Mesenchymal stem cell (in vitro differentiated cells and primary cell): ENCODE results near the gene DLK2.

ENCODE experiments used
- DNase-seq: peaks from one replicate; pipeline ENCODE4 v3.0.0-alpha.2; 2013
- H2AFZ ChIP-seq: one replicate; pipeline ENCODE4 v1.6.1; 2013; ENCODE audit warnings: low read depth, mild to moderate bottlenecking, control low read depth, inconsistent platforms, low read length, moderate library complexity
- H2AK5ac ChIP-seq: 2 replicates; pipeline ENCODE4 v1.6.1; 2013; ENCODE audit warnings: low read length, moderate library complexity, mild to moderate bottlenecking, inconsistent platforms; ENCODE audit not compliant: severe bottlenecking
- H2BK120ac ChIP-seq: one replicate; pipeline ENCODE4 v1.6.1; 2013; ENCODE audit warnings: low read depth, mild to moderate bottlenecking, inconsistent platforms, low read length, moderate library complexity
- H2BK12ac ChIP-seq, 2 experiments: one replicate each; pipeline ENCODE4 v1.6.1; 2013; ENCODE audit warnings: inconsistent platforms in 2 of 2, low read length in 2 of 2, mild to moderate bottlenecking in 2 of 2, moderate library complexity in 2 of 2, control low read depth in 1 of 2
- H2BK15ac ChIP-seq: one replicate; pipeline ENCODE4 v1.6.1; 2013; ENCODE audit warnings: mild to moderate bottlenecking, low read depth, inconsistent platforms; ENCODE audit not compliant: poor library complexity, severe bottlenecking
- H2BK5ac ChIP-seq: 2 replicates; pipeline ENCODE4 v1.6.1; 2013; ENCODE audit warnings: low read depth, mild to moderate bottlenecking, low read length, control low read depth, inconsistent platforms; ENCODE audit not compliant: poor library complexity, severe bottlenecking
- H3K14ac ChIP-seq, 2 experiments: one replicate each; pipeline ENCODE4 v1.6.1; 2013; ENCODE audit warnings: inconsistent platforms in 2 of 2, low read length in 2 of 2, control low read depth in 1 of 2, mild to moderate bottlenecking in 1 of 2, moderate library complexity in 1 of 2
- H3K18ac ChIP-seq, 2 experiments: one replicate each; pipeline ENCODE4 v1.6.1; 2013; ENCODE audit warnings: inconsistent platforms in 2 of 2, low read length in 2 of 2, control low read depth in 1 of 2, low read depth in 1 of 2, mild to moderate bottlenecking in 1 of 2
- H3K23ac ChIP-seq, 2 experiments: one replicate each; pipeline ENCODE4 v1.6.1; 2013; ENCODE audit warnings: inconsistent platforms in 2 of 2, low read length in 2 of 2, mild to moderate bottlenecking in 2 of 2, moderate library complexity in 2 of 2, control low read depth in 1 of 2
- H3K27ac ChIP-seq: 2 replicates; pipeline ENCODE4 v1.5.1; 2013; ENCODE audit warnings: mild to moderate bottlenecking, moderate library complexity, low read length, control low read depth, inconsistent platforms; ENCODE audit not compliant: poor library complexity, severe bottlenecking
- H3K27me3 ChIP-seq, 2 experiments: 2 replicates each; pipeline versions ENCODE4 v1.6.1 to v1.7.0; 2013; ENCODE audit warnings: low read length in 2 of 2, mild to moderate bottlenecking in 2 of 2, moderate library complexity in 2 of 2, control low read depth in 1 of 2, inconsistent platforms in 1 of 2; ENCODE audit not compliant: control insufficient read depth in 1 of 2, insufficient read depth in 1 of 2
- H3K36me3 ChIP-seq, 2 experiments: 2 replicates each; pipeline versions ENCODE4 v1.6.1 to v1.7.0; 2013; ENCODE audit warnings: low read length in 2 of 2, control low read depth in 1 of 2, inconsistent platforms in 1 of 2, low read depth in 1 of 2, mild to moderate bottlenecking in 1 of 2; ENCODE audit not compliant: insufficient read depth in 2 of 2, control insufficient read depth in 1 of 2
- H3K4ac ChIP-seq, 2 experiments: one replicate each; pipeline ENCODE4 v1.6.1; 2013; ENCODE audit warnings: inconsistent platforms in 2 of 2, low read length in 2 of 2, mild to moderate bottlenecking in 2 of 2, moderate library complexity in 2 of 2, control low read depth in 1 of 2, low read depth in 1 of 2
- H3K4me1 ChIP-seq: 2 replicates; pipeline ENCODE4 v1.6.1; 2013; ENCODE audit warnings: low read depth, low read length, control low read depth; ENCODE audit not compliant: control insufficient read depth, insufficient read depth
- H3K4me2 ChIP-seq: 2 replicates; pipeline ENCODE4 v1.6.1; 2013; ENCODE audit warnings: low read length, mild to moderate bottlenecking, inconsistent platforms; ENCODE audit not compliant: poor library complexity, severe bottlenecking
- H3K4me3 ChIP-seq, 2 experiments: 2 replicates each; pipeline versions ENCODE4 v1.5.1 to v1.7.0; 2013; ENCODE audit warnings: low read length in 2 of 2, mild to moderate bottlenecking in 2 of 2, control low read depth in 1 of 2, low read depth in 1 of 2; ENCODE audit not compliant: insufficient read depth in 1 of 2
- H3K79me1 ChIP-seq: replicated peaks from 2 replicates; pipeline ENCODE4 v1.6.1; 2013; ENCODE audit warnings: mild to moderate bottlenecking, control low read depth, low read length, inconsistent platforms; ENCODE audit not compliant: poor library complexity, severe bottlenecking
- H3K9ac ChIP-seq: 2 replicates; pipeline ENCODE4 v1.7.0; 2013; ENCODE audit warnings: mild to moderate bottlenecking, low read length, moderate library complexity
- H3K9me3 ChIP-seq: 2 replicates; pipeline ENCODE4 v1.7.0; 2013; ENCODE audit warnings: mild to moderate bottlenecking, low read length; ENCODE audit not compliant: control insufficient read depth
- H4K8ac ChIP-seq: one replicate; pipeline ENCODE4 v1.6.1; 2013; ENCODE audit warnings: inconsistent platforms, mild to moderate bottlenecking, low read length, moderate library complexity
- H4K91ac ChIP-seq: one replicate; pipeline ENCODE4 v1.6.1; 2013; ENCODE audit warnings: mild to moderate bottlenecking, low read length, inconsistent platforms
- WGBS: methylation state at CpG from one replicate; pipeline ENCODE4 v1.1.7; 2013; ENCODE audit warnings: mixed read lengths; 5-methylcytosine and 5-hydroxymethylcytosine counted together

Gene DLK2

GRCh38 chr6:43407296-43407695 lies 48.1 kb downstream of the DLK2 start:
- H3K18ac ChIP-seq: no peak overlapping the region

GRCh38 chr6:43405354-43405753 lies 50.0 kb downstream of the DLK2 start:
- Histone ChIP-seq H3K18ac (no peak overlapping the region), H4K8ac (no peak overlapping the region), H3K27ac (no peak overlapping the region), H3K27me3 (peaks cover 4 to 12% of the 10 kb centered on the region in 2 experiments), H3K9ac (no peak overlapping the region), H3K14ac (no peak overlapping the region), H2AFZ (no peak overlapping the region), H3K4me3 (no peak overlapping the region), H3K79me1 (no peaks in the 10 kb centered on the region), H4K91ac (no peak overlapping the region), H3K9me3 (no peaks in the 10 kb centered on the region), H2BK15ac (no peak overlapping the region), H2BK5ac (no peak overlapping the region), H2AK5ac (no peak overlapping the region), H2BK12ac (no peak overlapping the region), H3K36me3 (no peaks in the 10 kb centered on the region), H3K4me1 (no peaks in the 10 kb centered on the region), H3K23ac (no peak overlapping the region), H3K4ac (no peak overlapping the region), H2BK120ac (no peak overlapping the region), H3K4me2 (no peak overlapping the region)
- DNase-seq: peak; percentile 82
- 14% methylated on average over 3 of the region's 3 CpGs for WGBS

More at GRCh38 chr6:43407296-43407695, 48.1 kb downstream of the DLK2 start:
- Histone ChIP-seq H2BK120ac (no peak overlapping the region), H2AK5ac (no peak overlapping the region), H3K4ac (no peak overlapping the region), H3K36me3 (no peaks in the 10 kb centered on the region), H2BK5ac (no peak overlapping the region), H3K27ac (no peak overlapping the region), H3K4me1 (no peaks in the 10 kb centered on the region), H2BK15ac (no peak overlapping the region), H3K4me2 (no peak overlapping the region), H2AFZ (no peak overlapping the region), H3K79me1 (no peaks in the 10 kb centered on the region), H4K91ac (no peak overlapping the region), H3K23ac (no peak overlapping the region), H2BK12ac (no peak overlapping the region), H4K8ac (no peak overlapping the region), H3K9ac (no peak overlapping the region), H3K4me3 (no peak overlapping the region), H3K9me3 (no peaks in the 10 kb centered on the region), H3K14ac (no peak overlapping the region), H3K27me3 (peaks cover 3 to 10% of the 10 kb centered on the region in 2 experiments)
- WGBS: 92% methylated on average over 1 of the region's 1 CpG
- no peak for DNase-seq

- no peak overlapping the region for H3K23ac ChIP-seq
- no peaks in the 10 kb centered on the region for H3K9me3 ChIP-seq
- no peak overlapping the region for H2BK5ac ChIP-seq
- H3K79me1 ChIP-seq: no peaks in the 10 kb centered on the region
- H3K4me1 ChIP-seq: no peaks in the 10 kb centered on the region
- no peak overlapping the region for H3K4ac ChIP-seq
- H2BK15ac ChIP-seq: no peak overlapping the region
- H3K14ac ChIP-seq: no peak overlapping the region
- H3K27me3 ChIP-seq: peaks cover 6 to 18% of the 10 kb centered on the region in 2 experiments
- H3K4me3 ChIP-seq: no peak overlapping the region
- no peaks in the 10 kb centered on the region for H3K36me3 ChIP-seq
- no peak overlapping the region for H2BK120ac ChIP-seq
- H3K9ac ChIP-seq: no peak overlapping the region
- H2AFZ ChIP-seq: no peak overlapping the region
- whole genome bisulfite sequencing: 75% methylated on average over 1 of the region's 1 CpG
- H3K4me2 ChIP-seq: no peak overlapping the region
- H4K91ac ChIP-seq: no peak overlapping the region
- DNase-seq: peak; percentile 28
- H2AK5ac ChIP-seq: no peak overlapping the region
- no peak overlapping the region for H2BK12ac ChIP-seq
- no peak overlapping the region for H4K8ac ChIP-seq
- H3K18ac ChIP-seq: no peak overlapping the region
- no peak overlapping the region for H3K27ac ChIP-seq
Measured at GRCh38 chr6:43402820-43403219, 52.5 kb downstream of the DLK2 start.

GRCh38 chr6:43401730-43402129 lies 53.6 kb downstream of the DLK2 start:
- H3K79me1 ChIP-seq: no peaks in the 10 kb centered on the region
- no peaks in the 10 kb centered on the region for H3K9me3 ChIP-seq
- H2BK5ac ChIP-seq: no peak overlapping the region
- H2BK15ac ChIP-seq: no peak overlapping the region
- no peak overlapping the region for H3K27ac ChIP-seq
- no peak overlapping the region for H3K18ac ChIP-seq
- H4K8ac ChIP-seq: no peak overlapping the region
- H3K4me3 ChIP-seq: no peak overlapping the region
- no peaks in the 10 kb centered on the region for H3K36me3 ChIP-seq
- no peaks in the 10 kb centered on the region for H3K4me1 ChIP-seq
- peaks cover 6 to 18% of the 10 kb centered on the region in 2 experiments for H3K27me3 ChIP-seq
- no peak overlapping the region for H3K23ac ChIP-seq
- no peak overlapping the region for H3K14ac ChIP-seq
- H2AFZ ChIP-seq: no peak overlapping the region
- no peak overlapping the region for H3K4ac ChIP-seq
- H4K91ac ChIP-seq: no peak overlapping the region
- no peak overlapping the region for H2BK12ac ChIP-seq
- no peak for DNase-seq
- no peak overlapping the region for H2AK5ac ChIP-seq
- H3K9ac ChIP-seq: no peak overlapping the region
- no peak overlapping the region for H2BK120ac ChIP-seq
- H3K4me2 ChIP-seq: no peak overlapping the region
- 90% methylated on average over 3 of the region's 3 CpGs for WGBS
